ENCODE measurements around the gene WNT7A.

The WNT7A gene

GRCh38 chr3:13790376-13791197, 89.3 kb downstream of the WNT7A start:
- no peak overlapping the region for H3K4me3 Mint-ChIP-seq
- DNase-seq (no peak), ATAC-seq (replicated peaks) (no peak)
- no peak overlapping the region for H3K27ac Mint-ChIP-seq
- no peaks in the 10 kb centered on the region for H3K36me3 Mint-ChIP-seq
- H3K27me3 Mint-ChIP-seq, result peaks cover 16 to 17% of the 10 kb centered on the region in 2 donors
- no peaks in the 10 kb centered on the region for H3K4me1 Mint-ChIP-seq
- peaks cover 0 to 2% of the 10 kb centered on the region in 2 donors for H3K9me3 Mint-ChIP-seq

DNA sequence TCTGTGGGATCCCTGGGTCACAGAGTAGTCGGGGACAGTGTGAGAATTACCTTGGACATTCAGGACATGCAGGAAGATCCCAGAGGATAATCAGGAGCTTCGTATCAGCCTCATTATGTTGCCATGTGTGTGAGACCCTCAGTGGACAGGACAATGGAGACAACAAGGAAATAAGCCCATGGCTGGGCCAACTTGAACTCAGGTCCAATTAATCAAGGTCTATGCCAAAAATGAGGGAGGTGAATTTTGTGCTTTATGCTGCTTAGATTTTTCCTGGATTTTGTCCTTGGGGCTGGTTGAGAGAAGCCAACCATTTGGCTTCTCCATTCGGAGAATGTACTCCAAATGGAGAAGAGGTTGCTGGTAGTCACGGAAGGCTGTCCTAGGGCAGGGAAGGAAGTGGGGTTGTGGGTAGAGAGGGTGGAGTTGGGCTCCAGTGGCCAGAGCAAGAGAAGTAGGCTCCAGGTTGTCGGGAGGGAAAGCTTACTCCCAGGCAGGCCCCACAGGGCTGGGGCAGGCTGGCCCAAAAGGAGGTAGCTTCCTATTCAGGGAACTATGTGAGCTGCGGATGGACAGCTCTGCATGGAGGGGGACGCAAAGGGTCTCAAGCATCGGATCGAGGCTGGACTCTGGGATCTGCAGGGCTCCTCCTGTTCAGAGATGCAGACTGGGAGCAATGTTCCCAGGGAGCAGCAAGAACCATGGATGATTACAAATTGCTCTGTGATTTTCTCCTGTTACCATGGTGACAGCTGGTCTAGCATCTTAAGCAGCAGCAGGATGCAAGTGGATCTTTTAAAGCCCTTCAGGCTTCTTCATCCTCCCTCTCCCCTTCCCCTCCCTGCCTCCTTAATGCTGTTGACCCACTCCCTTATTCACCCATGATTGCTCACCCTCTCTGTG, 91.1 kb downstream of the WNT7A start:
- H3K27ac Mint-ChIP-seq, result no peak overlapping the region
- peaks cover 21% of the 10 kb centered on the region in 2 donors for H3K27me3 Mint-ChIP-seq
- H3K4me3 Mint-ChIP-seq, result no peak overlapping the region
- H3K36me3 Mint-ChIP-seq, result no peaks in the 10 kb centered on the region
- DNase-seq, result no peak
- ATAC-seq (replicated peaks), result no peak
- H3K4me1 Mint-ChIP-seq, result no peaks in the 10 kb centered on the region
- peaks cover 0 to 2% of the 10 kb centered on the region in 2 donors for H3K9me3 Mint-ChIP-seq

- H3K4me3 Mint-ChIP-seq, result no peak overlapping the region
- DNase-seq (no peak), ATAC-seq (replicated peaks) (no peak)
- peaks cover 21 to 28% of the 10 kb centered on the region in 2 donors for H3K27me3 Mint-ChIP-seq
- peaks cover 0 to 2% of the 10 kb centered on the region in 2 donors for H3K9me3 Mint-ChIP-seq
- H3K27ac Mint-ChIP-seq, result no peak overlapping the region
- no peaks in the 10 kb centered on the region for H3K36me3 Mint-ChIP-seq
- H3K4me1 Mint-ChIP-seq, result peaks cover 0 to 2% of the 10 kb centered on the region in 2 donors
Measured at GRCh38 chr3:13787533-13788132, 92.2 kb downstream of the WNT7A start.

GRCh38 chr3:13786811-13787210, 93.1 kb downstream of the WNT7A start:
- Mint-ChIP-seq H3K27me3 (peaks cover 27 to 29% of the 10 kb centered on the region in 2 donors), H3K9me3 (peaks cover 0 to 2% of the 10 kb centered on the region in 2 donors), H3K27ac (no peak overlapping the region), H3K36me3 (no peaks in the 10 kb centered on the region), H3K4me1 (peaks cover 0 to 8% of the 10 kb centered on the region in 2 donors), H3K4me3 (no peak overlapping the region)
- ATAC-seq (replicated peaks) (no peak), DNase-seq (no peak)

- DNase-seq (no peak), ATAC-seq (replicated peaks) (no peak)
- no peak overlapping the region for H3K4me3 Mint-ChIP-seq
- no peak overlapping the region for H3K27ac Mint-ChIP-seq
- peaks cover 0 to 8% of the 10 kb centered on the region in 2 donors for H3K4me1 Mint-ChIP-seq
- H3K9me3 Mint-ChIP-seq, result peaks cover 0 to 2% of the 10 kb centered on the region in 2 donors
- peaks cover 36 to 38% of the 10 kb centered on the region in 2 donors for H3K27me3 Mint-ChIP-seq
- no peaks in the 10 kb centered on the region for H3K36me3 Mint-ChIP-seq
Measured at GRCh38 chr3:13785853-13786436, 93.9 kb downstream of the WNT7A start.

DNA sequence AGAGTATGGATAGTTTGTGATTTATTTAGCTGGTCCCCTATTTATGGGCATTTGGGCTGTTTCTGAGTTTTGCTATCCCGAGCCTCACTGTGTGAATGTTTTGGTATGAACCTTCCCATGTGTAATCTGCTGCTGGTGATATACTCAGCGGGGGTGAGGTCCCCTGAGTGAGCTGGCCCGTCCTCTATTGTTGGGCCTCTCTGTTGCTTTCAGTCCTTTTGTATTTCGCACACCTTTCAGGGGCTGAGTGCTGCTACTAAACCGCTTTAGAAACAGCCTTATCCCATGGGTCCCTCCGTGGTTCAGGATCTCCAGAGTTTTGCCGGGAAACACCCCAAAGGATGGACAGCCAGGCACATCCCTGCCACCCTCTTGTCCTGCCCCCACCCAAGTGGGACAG, 94.5 kb downstream of the WNT7A start:
- no peak for DNase-seq
- Mint-ChIP-seq H3K27ac (no peak overlapping the region), H3K4me1 (peaks cover 0 to 8% of the 10 kb centered on the region in 2 donors), H3K9me3 (peaks cover 0 to 2% of the 10 kb centered on the region in 2 donors), H3K4me3 (no peak overlapping the region), H3K36me3 (no peaks in the 10 kb centered on the region), H3K27me3 (peaks cover 33 to 39% of the 10 kb centered on the region in 2 donors)
- no peak for ATAC-seq (replicated peaks)

DNA sequence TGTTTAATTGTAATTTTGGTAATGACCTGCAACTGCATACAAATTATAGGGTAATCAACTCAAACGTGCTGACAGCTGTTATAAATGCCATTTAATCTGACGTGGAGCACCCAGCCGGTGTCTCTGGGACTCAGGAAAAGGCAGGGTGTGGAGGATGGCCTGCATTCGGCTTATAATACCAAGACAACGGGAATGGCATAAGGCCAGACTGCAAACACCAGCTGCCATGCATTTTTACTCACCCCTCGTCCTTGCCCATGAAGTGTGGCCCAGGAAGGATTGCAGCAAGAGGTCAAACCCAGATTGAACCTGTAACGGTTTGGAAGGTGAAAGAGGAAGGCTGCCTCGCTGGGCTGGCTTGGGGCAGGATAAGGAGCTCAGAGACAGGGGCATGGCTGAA, 96.4 kb downstream of the WNT7A start:
- Mint-ChIP-seq H3K27ac (no peak overlapping the region), H3K36me3 (no peaks in the 10 kb centered on the region)

DNA sequence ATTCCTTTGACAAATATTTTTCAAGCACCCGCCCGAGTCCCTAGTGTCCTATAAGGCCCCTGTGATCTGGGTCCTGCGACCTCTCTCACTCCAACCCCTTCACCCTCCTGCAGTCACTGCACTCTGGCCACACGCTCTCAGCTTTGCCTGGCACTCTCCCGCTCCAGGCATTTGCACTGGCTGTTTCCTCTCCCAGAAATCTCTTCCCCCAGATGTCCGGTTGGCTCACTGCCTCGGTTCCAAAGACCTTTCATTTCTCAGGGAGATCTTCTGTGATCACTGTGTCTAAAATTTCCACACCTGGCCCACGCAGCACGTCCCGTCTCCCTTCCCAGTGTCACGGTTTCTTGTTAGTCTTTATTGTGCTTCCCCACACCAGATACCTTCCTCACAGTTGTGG, 97.4 kb downstream of the WNT7A start:
- ATAC-seq (replicated peaks), result no peak
- no peaks in the 10 kb centered on the region for H3K36me3 Mint-ChIP-seq
- H3K9me3 Mint-ChIP-seq, result no peaks in the 10 kb centered on the region
- no peak overlapping the region for H3K27ac Mint-ChIP-seq
- DNase-seq, result no peak
- H3K4me1 Mint-ChIP-seq, result peaks cover 0 to 8% of the 10 kb centered on the region in 2 donors
- peaks cover 27 to 41% of the 10 kb centered on the region in 2 donors for H3K27me3 Mint-ChIP-seq
- H3K4me3 Mint-ChIP-seq, result no peak overlapping the region

More for the DNA sequence above, 96.4 kb downstream of the WNT7A start:
- Mint-ChIP-seq H3K9me3 (no peaks in the 10 kb centered on the region), H3K27me3 (peaks cover 32 to 41% of the 10 kb centered on the region in 2 donors), H3K4me1 (peaks cover 0 to 8% of the 10 kb centered on the region in 2 donors), H3K4me3 (no peak overlapping the region)
- ATAC-seq (replicated peaks), result no peak
- DNase-seq, result no peak

DNA sequence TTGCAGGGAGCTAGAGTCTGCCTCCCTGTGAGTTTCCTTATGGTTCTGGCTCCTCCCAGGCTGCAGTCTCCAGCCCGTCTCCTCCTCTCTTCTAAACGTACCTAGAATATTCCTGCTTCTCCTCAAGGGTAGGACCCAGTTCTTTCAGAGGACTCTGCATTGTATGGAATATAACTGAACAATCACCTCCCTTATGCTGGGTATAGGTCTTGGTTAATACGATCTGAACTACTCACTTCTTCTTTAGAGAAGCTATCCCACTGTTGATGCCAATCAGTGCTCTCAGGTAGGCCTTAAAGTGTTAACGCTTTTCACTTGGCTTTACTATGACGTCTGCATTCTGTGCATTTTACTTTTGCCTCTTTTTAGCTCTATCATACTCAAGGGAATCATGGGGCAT, 98.5 kb downstream of the WNT7A start:
- H3K4me1 Mint-ChIP-seq, result peaks cover 0 to 8% of the 10 kb centered on the region in 2 donors
- no peak overlapping the region for H3K4me3 Mint-ChIP-seq
- ATAC-seq (replicated peaks) (no peak), DNase-seq (no peak)
- H3K27ac Mint-ChIP-seq, result no peak overlapping the region
- H3K36me3 Mint-ChIP-seq, result no peaks in the 10 kb centered on the region
- no peaks in the 10 kb centered on the region for H3K9me3 Mint-ChIP-seq
- H3K27me3 Mint-ChIP-seq, result peaks cover 27 to 41% of the 10 kb centered on the region in 2 donors

DNA sequence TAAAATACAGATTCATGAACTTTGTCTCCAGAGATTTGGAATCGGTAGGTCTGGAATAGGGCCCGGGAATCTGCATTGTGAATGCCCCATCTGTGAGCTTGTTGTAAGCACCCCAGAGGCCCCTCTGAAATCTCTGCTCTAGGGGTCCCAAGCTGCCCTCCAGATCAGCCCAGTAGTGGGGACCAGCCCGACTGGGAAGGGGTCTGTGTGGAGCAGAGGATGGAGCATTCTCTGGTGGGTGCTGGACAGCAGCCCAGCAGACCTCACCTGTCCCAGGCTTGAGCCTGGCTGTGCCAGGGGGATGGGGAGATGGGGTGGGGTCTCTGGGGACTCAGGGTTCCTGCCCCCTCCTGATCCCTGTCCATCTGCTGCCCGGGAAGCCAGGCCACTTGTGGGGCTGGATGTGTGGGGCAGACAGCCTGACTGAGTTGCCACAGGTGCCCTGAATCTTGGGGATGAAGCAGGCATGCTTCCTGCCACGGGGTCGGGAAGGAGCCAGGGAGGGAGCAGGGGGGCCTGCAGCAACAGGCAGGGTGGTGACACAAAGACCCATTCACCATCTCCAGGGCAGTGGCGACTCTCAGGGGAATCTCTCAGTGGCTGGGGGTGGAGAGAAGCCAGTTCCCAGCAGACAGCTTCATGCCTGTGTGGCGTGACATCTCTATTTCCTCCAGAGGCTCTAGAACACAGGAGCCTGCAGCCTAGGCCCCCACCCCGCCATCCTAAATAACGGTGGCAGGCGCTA, 99.3 kb downstream of the WNT7A start:
- no peak overlapping the region for H3K4me3 Mint-ChIP-seq
- peaks cover 0 to 8% of the 10 kb centered on the region in 2 donors for H3K4me1 Mint-ChIP-seq
- H3K36me3 Mint-ChIP-seq, result no peaks in the 10 kb centered on the region
- H3K27ac Mint-ChIP-seq, result no peak overlapping the region
- no peaks in the 10 kb centered on the region for H3K9me3 Mint-ChIP-seq
- ATAC-seq (replicated peaks) (no peak), DNase-seq (no peak)
- H3K27me3 Mint-ChIP-seq, result peaks cover 27 to 41% of the 10 kb centered on the region in 2 donors

DNA sequence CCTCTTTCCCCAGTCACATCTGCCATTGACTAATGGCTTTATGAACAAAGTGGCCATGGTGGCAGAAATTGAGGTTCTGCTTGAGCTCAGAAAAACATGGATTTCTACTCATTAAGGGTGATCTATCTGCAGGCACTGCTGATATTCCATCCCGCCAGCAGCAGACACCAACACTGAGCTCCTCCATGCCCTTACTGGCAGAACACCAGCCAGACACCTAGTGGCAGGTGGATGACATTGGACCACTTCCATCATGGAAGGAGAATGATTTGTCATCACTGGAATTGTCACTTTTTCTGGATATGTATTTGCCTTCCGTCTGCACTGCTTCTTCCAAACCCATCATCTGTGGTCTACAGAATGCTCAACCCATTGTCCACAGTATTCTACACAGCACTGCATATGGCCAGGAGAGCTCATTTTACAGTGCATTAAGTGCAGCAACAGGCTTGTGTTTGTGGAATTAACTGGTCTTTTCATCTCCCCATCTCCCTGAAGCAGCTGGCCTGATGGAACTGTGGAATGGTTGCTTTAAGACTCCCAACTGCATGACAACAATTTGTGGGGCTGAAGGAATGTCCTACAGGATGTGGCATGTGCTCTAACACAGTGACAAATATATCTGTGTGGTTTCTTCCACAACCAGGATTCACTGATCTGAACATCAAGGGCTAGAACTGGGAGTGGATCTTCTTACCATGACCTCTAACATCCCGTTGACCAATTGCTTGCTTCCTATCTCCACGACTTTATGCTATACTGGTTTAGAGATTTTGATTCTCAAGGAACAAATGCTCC, 103.4 kb downstream of the WNT7A start:
- no peaks in the 10 kb centered on the region for H3K4me1 Mint-ChIP-seq
- H3K36me3 Mint-ChIP-seq, result no peaks in the 10 kb centered on the region
- no peak overlapping the region for H3K27ac Mint-ChIP-seq
- peaks cover 18 to 25% of the 10 kb centered on the region in 2 donors for H3K27me3 Mint-ChIP-seq
- H3K4me3 Mint-ChIP-seq, result no peak overlapping the region
- no peaks in the 10 kb centered on the region for H3K9me3 Mint-ChIP-seq
- no peak for DNase-seq
- no peak for ATAC-seq (replicated peaks)

- Mint-ChIP-seq H3K4me3 (no peak overlapping the region), H3K4me1 (no peaks in the 10 kb centered on the region), H3K9me3 (no peaks in the 10 kb centered on the region), H3K36me3 (no peaks in the 10 kb centered on the region), H3K27me3 (peaks cover 13 to 16% of the 10 kb centered on the region in 2 donors), H3K27ac (no peak overlapping the region)
- ATAC-seq (replicated peaks) (no peak), DNase-seq (no peak)
Measured at GRCh38 chr3:13772885-13773745, 106.8 kb downstream of the WNT7A start.
